HCT116 (cell line): ENCODE data around the gene CLPTM1L. TPM values are rescaled to one million over a fixed set of nuclear protein-coding genes. Genes with fewer than 3 reads are reported as not detected.

Experiments
- ATAC-seq: fragments of 200-7000 bp; cut with Tn5 transposase; 2 replicates; pipeline ENCODE4 v1.9.1; 2020; ENCODE audit warnings: mild to moderate bottlenecking, moderate library complexity
- BruUV-seq: library from RNA; stranded (reverse); fragments of 400-500 nt; replicated peaks from 2 replicates; lab custom pipeline; 2021; lab: Mats Ljungman, UMichigan
- CTCF ChIA-PET: fragments of 300-600 bp; sonication (Branson Sonifier 250); formaldehyde crosslinking; loops from one replicate; lab custom pipeline; 2021; ENCODE audit warnings: antibody characterized with exemption; lab: Charles Lee
- POLR2A ChIA-PET: fragments of 300-600, 350-600 bp; sonication (Branson Sonifier 250); formaldehyde crosslinking; loops from one replicate; lab custom pipeline; 2021; ENCODE audit warnings: antibody characterized with exemption; lab: Charles Lee
- RAD21 ChIA-PET, 2 experiments: fragments of 300-600 bp; sonication (Branson Sonifier 250); formaldehyde crosslinking; loops; one replicate each; lab custom pipeline; 2023; ENCODE audit warnings: low total read pairs in 2 of 2; ENCODE audit not compliant: uncharacterized antibody in 2 of 2, unreplicated experiment in 2 of 2, low non-redundant PET in 1 of 2; lab: Charles Lee
- DNase-seq: peaks from one replicate; pipeline ENCODE4 v3.0.0-alpha.2; 2010; ENCODE audit warnings: low read depth, low spot score
- H2AFZ ChIP-seq: fragments of 200-600 bp; shearing (Covaris generic), sonication (generic); 2 replicates; pipeline ENCODE4 v1.6.1; 2017; ENCODE audit warnings: low read depth, mixed run types, mixed read lengths, antibody characterized with exemption, low read length; ENCODE audit not compliant: poor library complexity, severe bottlenecking
- H3K27ac ChIP-seq: 2 replicates; pipeline ENCODE4 v1.5.1; 2012; ENCODE audit warnings: low read depth, low read length
- H3K27me3 ChIP-seq: fragments of 200-600 bp; sonication (generic); 2 replicates; pipeline ENCODE4 v1.6.1; 2016; ENCODE audit warnings: mixed run types, low read length, mixed read lengths; ENCODE audit not compliant: insufficient read depth
- H3K36me3 ChIP-seq, 2 experiments: fragments of 200-500 bp in 1 of 2; fragments of 200-600 bp in 1 of 2; sonication (Bioruptor generic) in 1 of 2; sonication (generic) in 1 of 2; 2 replicates each; pipeline versions ENCODE4 v1.5.1 to v1.6.1; 2014 to 2016; ENCODE audit warnings: low read length in 2 of 2, inconsistent platforms in 1 of 2, mixed read lengths in 1 of 2, mixed run types in 1 of 2; ENCODE audit not compliant: insufficient read depth in 2 of 2, control insufficient read depth in 1 of 2
- H3K4me1 ChIP-seq, 2 experiments: fragments of 200-600 bp in 1 of 2; sonication (generic) in 1 of 2; 2 replicates each; pipeline versions ENCODE4 v1.5.1 to v1.6.1; 2012 to 2017; ENCODE audit warnings: low read length in 2 of 2, inconsistent platforms in 1 of 2, mild to moderate bottlenecking in 1 of 2, mixed read lengths in 1 of 2, mixed run types in 1 of 2, moderate library complexity in 1 of 2; ENCODE audit not compliant: insufficient read depth in 2 of 2, control insufficient read depth in 1 of 2
- H3K4me2 ChIP-seq: fragments of 200-600 bp; sonication (generic); 2 replicates; pipeline ENCODE4 v1.6.1; 2017; ENCODE audit warnings: mixed run types, low read length, mixed read lengths
- H3K4me3 ChIP-seq, 2 experiments: fragments of 200-600 bp in 1 of 2; sonication (generic) in 1 of 2; replicated peaks in 1 of 2; 2 replicates each; pipeline ENCODE4 v1.5.1; 2011 to 2016; ENCODE audit warnings: low read length in 2 of 2, control low read depth in 1 of 2, low read depth in 1 of 2, mild to moderate bottlenecking in 1 of 2, mixed read lengths in 1 of 2, mixed run types in 1 of 2
- H3K79me2 ChIP-seq: fragments of 200-600 bp; sonication (generic); 2 replicates; pipeline ENCODE4 v1.6.1; 2017; ENCODE audit warnings: mild to moderate bottlenecking, mixed run types, low read length, moderate library complexity, mixed read lengths; ENCODE audit not compliant: insufficient read depth
- H3K9ac ChIP-seq: fragments of 200-600 bp; sonication (generic); 2 replicates; pipeline ENCODE4 v1.6.1; 2016; ENCODE audit warnings: low read length, mixed read lengths
- H3K9me2 ChIP-seq: fragments of 200-600 bp; sonication (generic), shearing (Covaris generic); 2 replicates; pipeline ENCODE4 v1.6.1; 2017; ENCODE audit warnings: mixed run types, mild to moderate bottlenecking, moderate library complexity; ENCODE audit not compliant: insufficient read depth
- H3K9me3 ChIP-seq, 2 experiments: fragments of 200-500 bp in 1 of 2; fragments of 200-600 bp in 1 of 2; sonication (Bioruptor generic) in 1 of 2; sonication (generic) in 1 of 2; 2 replicates each; pipeline ENCODE4 v1.6.1; 2014 to 2017; ENCODE audit warnings: low read length in 2 of 2, mixed read lengths in 2 of 2, inconsistent platforms in 1 of 2, low read depth in 1 of 2, mild to moderate bottlenecking in 1 of 2, mixed run types in 1 of 2, moderate library complexity in 1 of 2; ENCODE audit not compliant: control insufficient read depth in 1 of 2, insufficient read depth in 1 of 2
- H4K20me1 ChIP-seq: fragments of 200-600 bp; sonication (generic), shearing (Covaris generic); 2 replicates; pipeline ENCODE4 v1.6.1; 2017; ENCODE audit warnings: mixed run types, mild to moderate bottlenecking, moderate library complexity; ENCODE audit not compliant: insufficient read depth
- EZH2 ChIP-seq: fragments of 200-600 bp; sonication (generic); IDR thresholded peaks from 2 replicates; pipeline ENCODE4 v1.6.1; 2017; ENCODE audit warnings: antibody characterized with exemption, mixed run types
- FOSL1 ChIP-seq: IDR thresholded peaks from 2 replicates; pipeline ENCODE4 v1.6.1; 2012; ENCODE audit warnings: low read depth
- POLR2A ChIP-seq: IDR thresholded peaks from 2 replicates; pipeline ENCODE4 v1.7.0; 2011; ENCODE audit warnings: borderline replicate concordance; ENCODE audit not compliant: insufficient read depth, insufficient read length; ENCODE audit errors: extremely low read depth
- RAD21 ChIP-seq: IDR thresholded peaks from 2 replicates; pipeline ENCODE4 v1.6.1; 2012; ENCODE audit warnings: low read depth, mild to moderate bottlenecking
- SP1 ChIP-seq: IDR thresholded peaks from 2 replicates; pipeline ENCODE4 v1.6.1; 2012; ENCODE audit warnings: low read depth
- TCF7L2 ChIP-seq: IDR thresholded peaks from 2 replicates; pipeline ENCODE4 v1.7.0; 2011; ENCODE audit warnings: borderline replicate concordance, inconsistent platforms; ENCODE audit not compliant: insufficient read depth, insufficient read length; ENCODE audit errors: extremely low read depth
- intact Hi-C: fragments of 100-400 bp; cut with micrococcal nuclease; formaldehyde crosslinking; loops from 2 replicates; pipeline ENCODE4 v1.10.0; 2022
- total RNA-seq: library from RNA; stranded (reverse); gene quantifications from one replicate; pipeline ENCODE4 v1.2.1, GENCODE V29; 2021; ENCODE audit not compliant: unreplicated experiment
- TF ChIP-seq, protein P1 (sequence below): IDR thresholded peaks from 2 replicates; pipeline ENCODE4 v1.6.1; 2012

Gene CLPTM1L
- total RNA-seq, 1 experiment from 2014 or later: 98.4 TPM

DNA sequence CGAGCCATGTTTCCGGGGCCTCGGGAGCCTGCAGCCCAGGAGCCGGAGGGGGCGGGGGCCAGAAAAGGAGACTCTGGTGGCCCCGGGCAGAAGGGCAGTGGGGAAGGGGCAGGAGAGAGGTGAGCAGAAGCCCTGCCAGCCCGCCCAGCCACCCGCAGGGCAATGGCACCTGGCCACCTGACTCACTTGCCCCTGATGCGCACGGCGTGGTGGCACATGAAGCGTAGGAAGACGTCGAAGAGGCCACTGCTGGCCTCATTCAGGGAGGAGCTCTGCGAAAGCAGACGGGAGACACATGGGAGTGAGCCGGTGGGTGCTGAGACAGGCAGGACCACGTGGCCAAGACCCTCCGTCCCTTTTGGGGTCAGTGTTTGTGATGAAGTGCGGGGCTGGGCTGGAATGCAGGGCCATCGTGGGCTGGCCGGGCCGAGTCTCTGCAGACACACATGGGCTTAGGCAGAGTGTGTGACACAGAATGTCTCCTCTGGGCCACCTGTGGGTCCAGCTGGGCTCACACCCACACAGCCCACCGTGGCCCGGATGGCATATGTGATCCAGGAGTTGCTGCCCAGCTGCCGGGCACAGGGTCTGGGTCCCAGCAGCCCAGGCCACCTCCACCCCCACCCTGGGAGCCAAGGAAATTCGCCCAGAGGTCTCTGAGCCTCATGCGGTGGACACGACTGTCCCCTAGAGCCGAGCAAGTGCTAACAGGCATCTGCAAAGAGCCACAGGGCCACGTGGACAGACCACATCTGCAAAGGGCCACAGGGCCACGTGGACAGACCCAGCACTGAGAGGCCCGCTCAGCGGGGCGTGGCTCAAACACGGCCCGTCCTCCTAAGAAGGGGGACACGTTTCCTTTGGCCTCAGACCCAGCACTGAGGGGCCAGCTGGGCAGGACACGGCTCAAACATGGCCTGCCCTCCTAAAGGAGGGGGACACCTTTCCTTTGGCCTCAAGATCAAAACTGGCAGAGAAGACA is 73.7 kb downstream of the CLPTM1L start:
- Histone ChIP-seq H3K4me1 (no peaks in the 10 kb centered on the region), H3K79me2 (no peaks in the 10 kb centered on the region), H3K27me3 (no peaks in the 10 kb centered on the region)
- intact Hi-C loops: no loop called here
- no peak for ATAC-seq
- TF ChIP-seq FOSL1 (no peak), POLR2A (no peak)
- TF ChIP-seq, all 23 proteins: peak for 0
- H4K20me1 ChIP-seq: no peaks in the 10 kb centered on the region
- ChIA-PET CTCF (no interaction called here), RAD21 (no interaction called here), POLR2A (no interaction called here)
- H3K9me3 ChIP-seq: no peaks in the 10 kb centered on the region
- H3K9ac ChIP-seq: no peak overlapping the region
- no TSS peak for BruUV-seq
- H2AFZ ChIP-seq: no peak overlapping the region
- no peaks in the 10 kb centered on the region for H3K9me2 ChIP-seq
- DNase-seq: no peak
- H3K4me3 ChIP-seq: no peak overlapping the region
- no peak overlapping the region for H3K27ac ChIP-seq
- H3K4me2 ChIP-seq: no peak overlapping the region
- H3K36me3 ChIP-seq: no peaks in the 10 kb centered on the region

DNA sequence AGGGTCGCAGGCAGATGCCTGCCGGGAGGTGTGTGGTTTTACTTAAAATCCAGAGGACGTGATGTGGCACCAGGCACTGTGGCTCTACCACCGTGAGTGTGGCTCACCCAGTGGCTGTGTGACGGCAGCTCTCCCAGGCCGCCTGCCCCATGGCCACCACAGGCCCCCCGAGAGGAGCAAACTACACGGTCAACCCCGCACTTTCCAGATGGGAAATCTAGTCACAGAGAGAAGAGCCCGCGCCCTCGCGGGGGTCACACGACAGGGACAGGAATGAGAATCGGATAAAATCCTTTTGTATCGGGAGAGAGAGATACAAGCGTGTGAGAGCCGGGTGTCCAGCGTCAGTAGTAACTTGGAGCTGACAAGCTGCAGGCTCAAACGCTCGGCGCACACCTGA is 74.5 kb downstream of the CLPTM1L start:
- no peak overlapping the region for H3K9ac ChIP-seq
- H3K27me3 ChIP-seq: no peaks in the 10 kb centered on the region
- ChIA-PET RAD21 (no interaction called here), POLR2A (no interaction called here), CTCF (no interaction called here)
- H3K9me2 ChIP-seq: no peaks in the 10 kb centered on the region
- DNase-seq (no peak), ATAC-seq (no peak)
- TF ChIP-seq SP1: no peak
- no peak for TF ChIP-seq POLR2A
- TF ChIP-seq, protein P1, sequence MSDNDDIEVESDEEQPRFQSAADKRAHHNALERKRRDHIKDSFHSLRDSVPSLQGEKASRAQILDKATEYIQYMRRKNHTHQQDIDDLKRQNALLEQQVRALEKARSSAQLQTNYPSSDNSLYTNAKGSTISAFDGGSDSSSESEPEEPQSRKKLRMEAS: no peak
- TF ChIP-seq EZH2: no peak
- no peak for TF ChIP-seq TCF7L2
- no peak for TF ChIP-seq RAD21
- no peaks in the 10 kb centered on the region for H3K4me1 ChIP-seq
- H3K27ac ChIP-seq: no peak overlapping the region
- no peaks in the 10 kb centered on the region for H3K36me3 ChIP-seq
- BruUV-seq: no TSS peak
- no peak overlapping the region for H3K4me3 ChIP-seq
- intact Hi-C loops: no loop called here
- H3K9me3 ChIP-seq: no peaks in the 10 kb centered on the region
- H4K20me1 ChIP-seq: no peaks in the 10 kb centered on the region
- no peaks in the 10 kb centered on the region for H3K79me2 ChIP-seq
- no peak overlapping the region for H3K4me2 ChIP-seq
- H2AFZ ChIP-seq: no peak overlapping the region
